IPS DF 4.7 (cell line): ENCODE measurements around the gene MKX.

Experiments used
- DNase-seq: peaks from one replicate; pipeline ENCODE4 v3.0.0-alpha.2; 2013; ENCODE audit warnings: low spot score; ENCODE audit errors: extremely low read depth

Gene MKX

GRCh38 chr10:27742195-27743011 is 3.2 kb downstream of the MKX start:
- DNase-seq: no peak

GRCh38 chr10:27741173-27742091 is 4.2 kb downstream of the MKX start:
- no peak for DNase-seq

DNA sequence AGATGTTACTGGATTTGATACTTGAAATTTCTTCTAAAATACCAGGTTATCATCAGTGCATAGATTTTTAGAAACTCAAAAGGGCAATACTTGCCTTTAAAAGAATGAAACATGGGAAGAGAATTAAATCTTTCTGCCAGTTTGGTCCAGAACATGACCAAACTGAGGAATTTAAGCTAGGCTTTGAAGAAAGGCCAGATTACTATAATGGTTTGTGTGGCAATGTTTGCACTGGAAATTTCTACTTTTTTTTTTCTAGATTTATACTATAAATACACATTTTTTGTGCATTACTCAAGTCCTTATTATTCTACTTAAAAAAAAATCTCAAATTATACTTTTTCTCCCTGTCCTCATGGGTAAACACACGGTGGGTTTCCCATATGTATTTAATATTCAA is 9.2 kb downstream of the MKX start:
- no peak for DNase-seq

DNA sequence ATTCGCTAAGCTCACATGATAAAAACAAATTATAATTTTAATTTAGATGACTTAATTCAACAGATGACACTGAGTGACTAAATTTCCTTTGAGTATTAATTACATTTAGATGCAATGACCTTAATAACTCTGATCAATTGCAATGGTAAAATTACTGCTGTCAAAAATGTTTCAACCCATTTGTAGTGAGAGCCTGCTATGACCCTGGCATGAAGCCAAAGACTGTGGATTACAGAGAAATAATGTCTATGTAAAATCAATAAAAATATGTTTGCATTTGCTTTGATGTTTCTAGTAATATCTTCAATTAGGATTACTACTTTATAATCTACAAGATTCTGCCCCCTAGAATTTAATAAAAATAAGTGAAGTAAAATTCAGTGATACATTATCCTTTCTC is 15.6 kb downstream of the MKX start:
- DNase-seq: no peak

DNA sequence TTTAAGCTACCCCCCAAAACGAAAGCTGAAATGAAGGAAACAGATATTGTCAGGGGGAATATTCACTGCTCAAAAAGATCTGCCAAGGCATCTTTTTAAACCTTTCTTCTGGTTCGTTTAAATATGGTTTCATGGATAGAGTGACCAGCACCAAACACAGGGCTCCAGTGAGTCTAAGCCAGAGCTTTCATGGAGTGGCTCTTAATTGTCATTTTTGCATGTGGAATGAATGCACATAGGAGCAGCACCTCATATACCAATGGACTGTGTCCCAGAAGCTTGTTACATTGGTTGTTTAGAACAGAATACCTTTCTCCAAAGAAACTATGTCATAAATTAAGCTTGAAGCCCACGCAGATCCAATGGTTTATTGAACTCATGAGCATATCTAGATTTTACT is 17.3 kb downstream of the MKX start:
- DNase-seq: no peak

- no peak for DNase-seq
These were observed 21.3 kb downstream of the MKX start for GRCh38 chr10:27724287-27724686.

DNA sequence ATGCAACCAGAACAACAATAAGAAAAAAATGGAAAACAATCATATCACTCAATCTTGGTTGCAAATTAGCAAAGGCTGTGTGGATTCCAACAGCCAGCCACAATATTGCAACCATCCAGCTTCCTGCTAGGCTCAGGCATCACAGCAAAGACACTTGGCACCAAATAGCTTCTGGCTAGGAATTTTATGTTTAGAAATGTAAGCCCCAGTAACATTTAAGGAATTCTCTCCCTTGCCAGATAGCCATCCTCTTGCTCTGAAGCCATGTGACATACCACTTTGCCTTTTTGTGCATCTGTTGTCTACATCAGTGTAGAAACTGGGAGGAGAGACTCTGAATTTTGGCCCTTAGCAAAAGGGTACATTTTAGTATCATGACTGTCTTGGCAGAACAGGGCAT is 22.2 kb downstream of the MKX start:
- no peak for DNase-seq

GRCh38 chr10:27720529-27720928 is 25.1 kb downstream of the MKX start:
- DNase-seq: no peak

DNA sequence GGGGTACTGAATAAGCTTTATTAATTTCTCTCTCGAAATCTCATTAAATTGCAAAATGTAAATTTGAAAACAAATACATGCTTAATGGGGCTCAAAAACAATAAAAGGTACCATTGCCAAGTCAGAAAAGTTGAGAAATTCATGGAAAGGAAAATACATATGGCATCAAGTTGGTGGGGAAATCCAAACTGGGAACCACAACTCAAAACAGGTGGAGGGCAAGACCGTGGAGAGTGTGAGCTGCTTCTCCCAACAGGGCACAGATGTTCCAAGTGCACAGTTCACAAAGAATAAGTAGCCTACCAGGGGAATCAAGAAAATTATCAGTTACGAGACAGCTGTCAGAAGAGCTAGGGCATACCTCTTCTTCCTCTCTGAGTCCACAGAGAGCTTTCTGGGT is 26.6 kb downstream of the MKX start:
- DNase-seq: no peak

DNA sequence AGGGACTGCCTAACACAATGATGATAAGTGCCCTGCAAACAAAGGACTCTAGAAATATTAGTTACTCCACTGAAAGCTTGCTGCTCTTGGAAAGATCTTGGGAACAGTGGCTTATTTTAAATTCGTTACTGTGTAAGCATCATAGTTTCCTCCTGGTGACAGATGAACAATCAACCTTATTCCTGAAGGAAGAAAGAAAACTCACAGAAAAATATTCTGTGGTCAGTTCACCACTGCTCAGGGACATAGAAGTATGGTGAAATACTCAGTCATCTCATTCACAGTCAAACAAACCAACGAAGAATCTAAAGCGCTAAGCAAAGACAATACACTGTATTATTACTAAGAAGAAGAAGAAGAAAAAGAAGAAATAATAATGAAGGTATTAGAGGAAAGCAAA is 27.8 kb downstream of the MKX start:
- no peak for DNase-seq

- no peak for DNase-seq
These were observed 28.4 kb downstream of the MKX start for GRCh38 chr10:27717224-27717623.

DNA sequence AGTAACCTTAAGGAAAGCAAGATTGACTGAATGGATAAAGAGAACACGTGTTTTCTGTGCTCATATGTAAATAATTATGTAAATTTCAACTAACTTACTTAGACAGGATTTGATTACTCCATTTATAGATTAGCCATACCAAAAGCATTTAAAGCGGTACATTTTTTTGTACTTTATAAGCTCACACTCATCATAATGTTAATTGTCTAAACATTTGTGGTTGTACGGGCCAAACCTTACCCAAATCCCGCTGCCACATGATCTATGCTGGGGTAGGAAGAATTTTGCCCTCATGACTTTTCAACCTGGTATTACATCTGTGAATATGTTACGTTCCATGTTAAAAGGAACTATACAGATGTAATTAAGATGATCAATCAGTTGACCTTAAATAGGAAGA is 29.1 kb downstream of the MKX start:
- no peak for DNase-seq

- DNase-seq: no peak
These were observed 30.1 kb downstream of the MKX start for GRCh38 chr10:27715505-27715904.

GRCh38 chr10:27714349-27714748 is 31.3 kb downstream of the MKX start:
- no peak for DNase-seq

GRCh38 chr10:27713941-27714340 is 31.7 kb downstream of the MKX start:
- DNase-seq: no peak

- DNase-seq: no peak
These were observed 35.6 kb downstream of the MKX start for GRCh38 chr10:27710014-27710413.

DNA sequence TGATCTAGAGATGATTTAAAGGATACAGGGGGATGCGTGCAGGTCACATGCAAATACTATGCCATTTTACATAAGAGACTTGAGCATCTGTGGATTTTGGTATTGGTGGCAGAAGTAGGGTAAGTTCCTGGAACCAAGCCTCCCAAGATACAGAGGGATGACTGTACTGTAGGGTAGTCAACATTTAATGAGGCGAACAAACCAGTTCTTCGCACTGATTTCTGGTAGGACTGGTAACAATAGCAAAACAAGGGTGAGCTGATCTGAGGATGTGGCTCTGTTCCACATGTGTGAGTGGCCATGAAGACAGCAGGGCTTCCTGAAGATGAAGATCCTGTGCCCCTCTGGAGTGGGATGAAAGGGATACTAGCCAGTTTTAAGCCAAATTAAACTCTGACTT is 36.3 kb downstream of the MKX start:
- no peak for DNase-seq

- DNase-seq: peak; percentile 14
These were observed 43.6 kb downstream of the MKX start for GRCh38 chr10:27701938-27702537.

GRCh38 chr10:27699776-27700175 is 45.8 kb downstream of the MKX start:
- DNase-seq: no peak

DNA sequence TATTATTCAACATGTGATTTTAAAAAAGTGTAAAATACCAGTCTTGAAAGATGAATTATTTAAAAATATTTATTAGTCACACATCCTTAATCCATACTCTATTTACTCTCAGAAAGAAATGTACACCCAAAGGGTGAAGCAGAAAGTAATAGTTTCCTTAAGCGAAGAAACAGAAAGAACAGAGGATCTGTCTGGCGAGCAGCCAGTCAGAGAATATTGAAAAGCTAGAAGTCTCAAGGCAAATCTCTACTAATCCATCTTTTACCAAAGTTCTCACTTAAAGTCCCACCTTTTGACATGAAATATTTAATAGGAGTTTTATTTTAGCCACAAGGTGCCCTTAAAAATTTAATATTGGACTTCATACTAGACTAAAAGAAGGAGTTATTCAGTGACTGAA is 46.7 kb downstream of the MKX start:
- DNase-seq: no peak

DNA sequence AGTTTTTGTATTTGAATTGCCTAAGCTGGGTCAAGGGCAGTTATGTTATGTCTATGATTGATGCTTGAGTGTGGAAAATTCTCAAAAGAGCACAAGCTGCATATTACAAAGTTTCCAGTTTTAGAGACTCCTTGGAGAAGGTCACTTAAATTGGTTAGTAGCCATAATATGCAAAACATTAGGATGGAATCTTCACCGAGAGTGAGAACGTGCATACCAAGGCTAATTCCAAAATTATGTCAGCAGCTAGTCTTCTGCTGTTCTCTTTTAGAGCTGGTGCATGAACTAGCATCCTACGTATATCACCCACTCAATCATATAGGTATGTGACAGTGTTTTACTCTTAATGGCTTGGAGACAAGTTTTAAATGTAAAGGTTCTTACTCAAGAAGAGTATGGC is 49.2 kb downstream of the MKX start:
- DNase-seq: no peak

DNA sequence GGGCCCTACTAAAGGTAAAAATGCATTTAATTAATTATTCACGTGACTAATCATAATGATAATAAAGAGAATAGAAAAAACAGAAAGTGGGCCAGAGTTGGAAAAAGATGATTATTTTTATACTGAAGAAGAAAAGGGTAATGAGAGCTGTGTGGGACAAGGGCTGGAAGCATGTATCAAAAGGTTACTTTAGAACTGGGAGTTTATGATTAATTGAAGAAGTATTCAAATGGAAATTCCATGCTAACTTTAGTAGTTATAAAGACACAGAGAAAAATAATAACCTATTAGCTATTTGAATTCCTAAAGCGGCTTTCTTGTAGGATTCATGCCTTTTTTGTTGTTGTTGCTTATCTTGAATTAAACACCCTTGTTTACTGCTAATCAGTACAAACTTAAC is 49.9 kb downstream of the MKX start:
- DNase-seq: no peak
